Bronchial epithelial cell (primary cell): ENCODE data around the gene TRIM32. TPM values are rescaled to one million over a fixed set of nuclear protein-coding genes. Genes with fewer than 3 reads are reported as not detected.
A peak's percentile ranks its signal among the peaks of the same experiment; 100 is the strongest.

ENCODE experiments used
- DNase-seq: peaks from one replicate; pipeline ENCODE4 v3.0.0-alpha.2; 2010; ENCODE audit warnings: low read depth
- FAIRE-seq: peaks from 2 replicates; lab custom pipeline; 2011; peaks lifted over from hg19 to GRCh38; lab: Jason Lieb, UNC
- H3K27me3 ChIP-seq: 2 replicates; pipeline ENCODE4 v1.5.1; 2011; ENCODE audit warnings: low read length; ENCODE audit not compliant: control insufficient read depth, insufficient read depth
- H3K36me3 ChIP-seq: 2 replicates; pipeline ENCODE4 v1.5.1; 2011; ENCODE audit warnings: low read length; ENCODE audit not compliant: control insufficient read depth, insufficient read depth
- H3K4me3 ChIP-seq: 2 replicates; pipeline ENCODE4 v1.5.1; 2011; ENCODE audit warnings: mild to moderate bottlenecking, low read depth, low read length, control low read depth
- total RNA-seq: library from RNA; depleted of rRNA; stranded (reverse); fragments of >200 nt; gene quantifications from 2 replicates; pipeline ENCODE4 v1.2.1, GENCODE V29; 2014
- TF ChIP-seq, protein P1 (sequence below): IDR thresholded peaks from 2 replicates; pipeline ENCODE4 v1.5.1; 2011; ENCODE audit warnings: mild to moderate bottlenecking, moderate library complexity, low read length, control low read depth, inconsistent platforms; ENCODE audit not compliant: insufficient read depth, severe bottlenecking

TRIM32 gene
- total RNA-seq, 1 donor from 2014 or later: 13.7 TPM

DNA sequence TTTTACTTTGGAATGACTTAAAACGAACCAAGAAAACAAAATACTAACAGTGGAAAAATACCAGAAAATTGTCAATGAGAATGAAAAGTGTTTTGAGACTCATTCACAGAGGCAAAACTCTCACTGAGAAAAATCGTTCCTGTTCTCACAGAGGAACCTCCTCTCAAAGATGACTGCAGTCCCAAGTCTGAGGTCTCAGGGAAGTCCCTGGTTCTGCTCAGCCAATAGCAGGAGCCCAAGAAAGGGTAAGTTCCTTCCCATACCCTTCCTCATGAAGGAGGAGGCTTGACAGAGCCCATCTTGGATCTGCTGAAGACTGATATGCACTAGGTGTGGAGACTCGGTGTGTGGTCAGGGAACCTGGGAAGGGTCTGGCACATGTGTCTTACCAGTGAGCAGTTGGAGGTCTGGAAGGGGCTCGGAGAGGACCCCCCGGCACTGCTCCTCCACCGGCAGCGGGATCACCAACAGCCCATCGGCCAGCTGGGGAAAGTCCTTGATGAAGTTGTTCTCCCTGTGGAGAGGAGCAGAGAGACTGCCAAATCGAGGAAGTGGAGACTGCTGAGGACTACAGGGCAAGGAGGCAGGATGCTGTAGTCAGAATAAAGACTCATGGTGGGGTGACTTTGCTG is 46.0 kb downstream of the TRIM32 start:
- TF ChIP-seq, protein P1, sequence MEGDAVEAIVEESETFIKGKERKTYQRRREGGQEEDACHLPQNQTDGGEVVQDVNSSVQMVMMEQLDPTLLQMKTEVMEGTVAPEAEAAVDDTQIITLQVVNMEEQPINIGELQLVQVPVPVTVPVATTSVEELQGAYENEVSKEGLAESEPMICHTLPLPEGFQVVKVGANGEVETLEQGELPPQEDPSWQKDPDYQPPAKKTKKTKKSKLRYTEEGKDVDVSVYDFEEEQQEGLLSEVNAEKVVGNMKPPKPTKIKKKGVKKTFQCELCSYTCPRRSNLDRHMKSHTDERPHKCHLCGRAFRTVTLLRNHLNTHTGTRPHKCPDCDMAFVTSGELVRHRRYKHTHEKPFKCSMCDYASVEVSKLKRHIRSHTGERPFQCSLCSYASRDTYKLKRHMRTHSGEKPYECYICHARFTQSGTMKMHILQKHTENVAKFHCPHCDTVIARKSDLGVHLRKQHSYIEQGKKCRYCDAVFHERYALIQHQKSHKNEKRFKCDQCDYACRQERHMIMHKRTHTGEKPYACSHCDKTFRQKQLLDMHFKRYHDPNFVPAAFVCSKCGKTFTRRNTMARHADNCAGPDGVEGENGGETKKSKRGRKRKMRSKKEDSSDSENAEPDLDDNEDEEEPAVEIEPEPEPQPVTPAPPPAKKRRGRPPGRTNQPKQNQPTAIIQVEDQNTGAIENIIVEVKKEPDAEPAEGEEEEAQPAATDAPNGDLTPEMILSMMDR: no peak
- Histone ChIP-seq H3K27me3 (peaks cover 2% of the 10 kb centered on the region), H3K4me3 (no peak overlapping the region), H3K36me3 (no peaks in the 10 kb centered on the region)
- DNase-seq (no peak), FAIRE-seq (no peak)

DNA sequence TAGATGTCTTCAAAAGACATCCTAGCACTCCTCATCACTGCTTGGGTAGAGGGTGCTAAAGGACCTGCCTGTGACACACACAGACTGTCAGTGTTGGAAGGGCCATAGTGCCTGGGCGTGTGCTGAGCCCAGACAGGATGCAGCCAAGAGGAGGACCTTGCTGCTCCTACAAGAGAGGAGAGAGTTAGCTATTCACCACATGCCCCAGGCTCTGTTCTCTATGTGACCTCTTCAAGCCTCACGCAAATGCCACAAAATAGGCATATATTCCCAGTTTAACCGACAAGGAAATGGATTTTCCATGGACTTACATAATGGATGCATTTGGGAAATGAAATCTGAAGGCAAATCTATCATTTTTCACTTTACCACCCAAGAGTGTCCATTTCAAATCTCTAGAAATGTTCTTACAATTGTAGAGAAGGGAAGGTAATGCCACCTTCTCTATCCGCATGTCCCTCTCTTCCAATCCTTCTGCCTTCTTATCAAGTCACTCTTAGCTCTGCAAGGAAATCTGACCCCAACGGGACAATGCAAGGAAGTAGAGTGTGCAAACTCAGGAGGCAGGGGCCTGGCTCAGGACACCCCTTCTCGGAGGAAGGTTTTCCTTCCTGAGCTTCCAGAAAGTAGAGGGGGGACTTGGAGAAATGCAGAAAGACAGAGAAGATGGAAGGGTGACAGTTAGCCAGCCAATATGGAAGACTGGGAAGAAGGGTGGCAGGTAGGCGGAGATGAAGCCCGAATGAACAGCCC is 49.5 kb downstream of the TRIM32 start:
- TF ChIP-seq, protein P1: no peak
- no peak for FAIRE-seq

DNA sequence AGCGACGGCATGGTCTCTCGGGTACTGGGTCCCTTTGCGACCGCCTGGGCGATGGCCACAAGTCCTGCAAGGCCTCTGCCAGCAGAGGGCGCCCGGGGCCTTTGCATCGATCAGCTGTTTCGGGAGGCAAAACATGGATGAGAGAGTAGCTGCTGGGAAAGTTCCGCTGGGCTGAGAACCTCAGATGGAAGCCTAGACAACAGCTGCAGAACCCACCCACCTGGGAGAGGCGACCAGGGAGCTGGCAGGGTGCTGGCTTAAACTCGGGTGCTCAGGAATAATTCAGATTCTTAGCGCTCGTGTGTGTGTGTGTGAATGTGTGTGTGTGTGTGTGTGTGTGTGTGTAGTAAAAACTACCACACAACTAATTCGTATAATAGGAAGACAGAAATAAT is 50.0 kb downstream of the TRIM32 start:
- TF ChIP-seq, protein P1: peak; percentile 99
- Histone ChIP-seq H3K27me3 (peaks cover 2% of the 10 kb centered on the region), H3K4me3 (no peak overlapping the region), H3K36me3 (no peaks in the 10 kb centered on the region)
- no peak for FAIRE-seq
- DNase-seq: peak; percentile 57

More for the DNA sequence above, 49.5 kb downstream of the TRIM32 start:
- Histone ChIP-seq H3K4me3 (no peak overlapping the region), H3K36me3 (no peaks in the 10 kb centered on the region), H3K27me3 (peaks cover 2% of the 10 kb centered on the region)
- DNase-seq: no peak

- FAIRE-seq (no peak), DNase-seq (no peak)
- Histone ChIP-seq H3K27me3 (no peaks in the 10 kb centered on the region), H3K36me3 (no peaks in the 10 kb centered on the region), H3K4me3 (no peak overlapping the region)
- TF ChIP-seq, protein P1: no peak
Observed at GRCh38 chr9:116741086-116741740, 54.1 kb downstream of the TRIM32 start.

GRCh38 chr9:116741742-116742141 is 54.6 kb downstream of the TRIM32 start:
- FAIRE-seq (no peak), DNase-seq (no peak)
- Histone ChIP-seq H3K27me3 (no peaks in the 10 kb centered on the region), H3K4me3 (no peak overlapping the region), H3K36me3 (no peaks in the 10 kb centered on the region)
- TF ChIP-seq, protein P1: no peak
